PFSK-1 (cell line): ENCODE results near the gene THEMIS.

ENCODE experiments used
- FOXP2 ChIP-seq: optimal IDR thresholded peaks from 2 replicates; pipeline ENCODE3; 2011; ENCODE audit warnings: borderline replicate concordance, control low read depth, inconsistent platforms; ENCODE audit not compliant: insufficient read depth; ENCODE audit errors: extremely low read length, extremely low read depth
- POLR2AphosphoS5 ChIP-seq: IDR thresholded peaks from 2 replicates; pipeline ENCODE4 v1.6.1; 2012; ENCODE audit warnings: low read depth, mild to moderate bottlenecking, control low read depth, low read length, moderate library complexity
- REST ChIP-seq, 2 experiments: IDR thresholded peaks; 2 replicates each; pipeline versions ENCODE4 v1.6.1 to v1.8.0; 2011 to 2012; ENCODE audit warnings: low read depth in 2 of 2, low read length in 2 of 2, control low read depth in 1 of 2, inconsistent platforms in 1 of 2, mild to moderate bottlenecking in 1 of 2, moderate library complexity in 1 of 2; ENCODE audit not compliant: insufficient read depth in 1 of 2
- SIN3A ChIP-seq: IDR thresholded peaks from 2 replicates; pipeline ENCODE4 v1.6.1; 2012; ENCODE audit warnings: mild to moderate bottlenecking, low read length, moderate library complexity, borderline replicate concordance; ENCODE audit not compliant: insufficient read depth
- TAF1 ChIP-seq: IDR thresholded peaks from 2 replicates; pipeline ENCODE4 v1.6.1; 2012; ENCODE audit warnings: low read length, control low read depth, borderline replicate concordance; ENCODE audit not compliant: insufficient read depth

Gene THEMIS

GRCh38 chr6:127807806-127808517 is 92.9 kb downstream of the THEMIS start:
- TF ChIP-seq FOXP2 (no peak), TAF1 (no peak), POLR2AphosphoS5 (no peak), SIN3A (no peak), REST (IDR thresholded peaks at IDR 0.05; ENCODE audit: insufficient read depth in 1 of 2, low read depth in 2 of 2, low read length in 2 of 2) (no peak)

- TF ChIP-seq TAF1 (no peak), POLR2AphosphoS5 (no peak), FOXP2 (no peak), SIN3A (no peak), REST (IDR thresholded peaks at IDR 0.05; ENCODE audit: insufficient read depth in 1 of 2, low read depth in 2 of 2, low read length in 2 of 2) (no peak)
Measured at GRCh38 chr6:127796713-127797112, 104.1 kb downstream of the THEMIS start.

GRCh38 chr6:127794405-127794804 is 106.5 kb downstream of the THEMIS start:
- TF ChIP-seq FOXP2: no peak
- no peak for TF ChIP-seq POLR2AphosphoS5
- peak in 1 of 2 experiments; percentile 68; a peak in 1 of 4 replicates for TF ChIP-seq REST (IDR thresholded peaks at IDR 0.05; ENCODE audit: insufficient read depth in 1 of 2, low read depth in 2 of 2, low read length in 2 of 2)

GRCh38 chr6:127793396-127793795 is 107.5 kb downstream of the THEMIS start:
- TF ChIP-seq FOXP2: no peak
- TF ChIP-seq POLR2AphosphoS5: no peak
- no peak for TF ChIP-seq TAF1

- TF ChIP-seq REST (IDR thresholded peaks at IDR 0.05; ENCODE audit: insufficient read depth in 1 of 2, low read depth in 2 of 2, low read length in 2 of 2): no peak
- TF ChIP-seq FOXP2: no peak
- TF ChIP-seq TAF1: no peak
- no peak for TF ChIP-seq POLR2AphosphoS5
- TF ChIP-seq SIN3A: no peak
Measured at GRCh38 chr6:127792616-127793015, 108.2 kb downstream of the THEMIS start.
